ENCODE measurements around the gene SNW1. TPM values are rescaled to one million over a fixed set of nuclear protein-coding genes. Genes with fewer than 3 reads are reported as not detected.

The SNW1 gene
- total RNA-seq, 3 donors from 2014 or later: 58.5 to 63.3 (median 62.7) TPM

- peaks cover 17% of the 10 kb centered on the region for H3K4me1 ChIP-seq (ENCODE audit: low read depth)
Observed at GRCh38 chr14:77707724-77708408, 53.1 kb downstream of the SNW1 start, which contains the start of the genes ALKBH1 and SLIRP. Gene ALKBH1, minus strand, starts transcription at chr14:77708023. Its CDS starts 19 bp downstream, at chr14:77708004. Gene SLIRP, plus strand, starts transcription at chr14:77708103. Its CDS starts 9 bp downstream, at chr14:77708112.

GRCh38 chr14:77707355-77707723, 53.6 kb downstream of the SNW1 start:
- no peaks in the 10 kb centered on the region for H3K9me3 ChIP-seq
- H3K4me1 ChIP-seq (ENCODE audit: low read depth): peaks cover 17% of the 10 kb centered on the region
- H3K36me3 ChIP-seq (ENCODE audit: low read depth): no peaks in the 10 kb centered on the region
- ATAC-seq (peak; percentile 78), DNase-seq (peak in 2 of 3 donors; percentile 56 to 58)
- no peak for TF ChIP-seq CTCF (IDR thresholded peaks at IDR 0.05)
- peak overlapping the region; percentile 81 for H3K4me3 ChIP-seq
- intact Hi-C loops (cut with DNase I, micrococcal nuclease): no loop called here

More at GRCh38 chr14:77707724-77708408, 53.1 kb downstream of the SNW1 start, which contains the start of the genes ALKBH1 and SLIRP:
- no peaks in the 10 kb centered on the region for H3K36me3 ChIP-seq (ENCODE audit: low read depth)
- ATAC-seq (peak; percentile 98), DNase-seq (peak; percentile 90 to 94 (median 91))
- no peak for TF ChIP-seq CTCF (IDR thresholded peaks at IDR 0.05)
- no peaks in the 10 kb centered on the region for H3K9me3 ChIP-seq
- peak within 1 kb of the TSS; percentile 81 for H3K4me3 ChIP-seq
- intact Hi-C loops (cut with DNase I, micrococcal nuclease): no loop called here

- intact Hi-C loops (cut with DNase I, micrococcal nuclease): no loop called here
Observed at GRCh38 chr14:77691259-77691658, 69.7 kb downstream of the SNW1 start.

GRCh38 chr14:77682158-77682553, 78.8 kb downstream of the SNW1 start:
- ATAC-seq (peak; percentile 72), DNase-seq (no peak)
- no peak for TF ChIP-seq CTCF (IDR thresholded peaks at IDR 0.05)
- Histone ChIP-seq H3K9me3 (no peaks in the 10 kb centered on the region), H3K4me1 (ENCODE audit: low read depth) (peaks cover 8% of the 10 kb centered on the region), H3K36me3 (ENCODE audit: low read depth) (no peaks in the 10 kb centered on the region), H3K4me3 (no peak overlapping the region)
- intact Hi-C loops (cut with DNase I, micrococcal nuclease): no loop called here

More at GRCh38 chr14:77691259-77691658, 69.7 kb downstream of the SNW1 start:
- DNase-seq (no peak), ATAC-seq (no peak)
- Histone ChIP-seq H3K4me3 (no peak overlapping the region), H3K9me3 (no peaks in the 10 kb centered on the region), H3K36me3 (ENCODE audit: low read depth) (no peaks in the 10 kb centered on the region), H3K4me1 (ENCODE audit: low read depth) (no peaks in the 10 kb centered on the region)
- TF ChIP-seq CTCF (IDR thresholded peaks at IDR 0.05): no peak

GRCh38 chr14:77681196-77682157, 79.5 kb downstream of the SNW1 start:
- H3K4me1 ChIP-seq (ENCODE audit: low read depth): peaks cover 8% of the 10 kb centered on the region
- no peaks in the 10 kb centered on the region for H3K9me3 ChIP-seq
- peak in 2 of 3 donors; percentile 37 to 66 for DNase-seq
- peak; percentile 95 for ATAC-seq
- TF ChIP-seq CTCF (IDR thresholded peaks at IDR 0.05): no peak
- intact Hi-C loops (cut with DNase I, micrococcal nuclease): no loop called here
- H3K36me3 ChIP-seq (ENCODE audit: low read depth): no peaks in the 10 kb centered on the region
- no peak overlapping the region for H3K4me3 ChIP-seq
